Heart right ventricle (tissue), 16 donors: ENCODE measurements around the gene MTFMT. TPM values are rescaled to one million over a fixed set of nuclear protein-coding genes. Genes with fewer than 3 reads are reported as not detected.
A peak's percentile ranks its signal among the peaks of the same experiment; 100 is the strongest.

Experiments used
- ATAC-seq, 8 donors: fragments of 200-7000 bp; cut with Tn5 transposase; one replicate each; pipeline ENCODE4 v1.9.1; 2020; ENCODE audit warnings: mild to moderate bottlenecking in 8 of 8, moderate library complexity in 8 of 8, moderate number of reproducible peaks in 1 of 8
- DNase-seq, 2 donors: peaks; one replicate each; pipeline ENCODE4 v3.0.0-alpha.2; 2020
- H3K27ac ChIP-seq, 10 donors: fragments of 200-600 bp; sonication (generic) in 2 of 10; one replicate each; pipeline versions ENCODE4 v1.5.0 to v1.8.0; 2020 to 2022; ENCODE audit warnings: mild to moderate bottlenecking in 3 of 10
- H3K27me3 ChIP-seq, 7 donors: fragments of 200-600 bp; one replicate each; pipeline ENCODE4 v1.8.0; 2021 to 2022; ENCODE audit warnings: mild to moderate bottlenecking in 2 of 7
- H3K36me3 ChIP-seq, 9 donors: fragments of 200-600 bp; sonication (generic) in 1 of 9; one replicate each; pipeline versions ENCODE4 v1.5.0 to v1.8.0; 2020 to 2022; ENCODE audit warnings: mild to moderate bottlenecking in 2 of 9
- H3K4me1 ChIP-seq, 9 donors: fragments of 200-600 bp; sonication (generic) in 1 of 9; one replicate each; pipeline versions ENCODE4 v1.5.0 to v1.8.0; 2020 to 2022; ENCODE audit warnings: mild to moderate bottlenecking in 4 of 9
- H3K4me3 ChIP-seq, 10 donors: fragments of 200-600 bp; sonication (generic) in 2 of 10; one replicate each; pipeline versions ENCODE4 v1.5.0 to v1.8.0; 2020 to 2022; ENCODE audit warnings: mild to moderate bottlenecking in 7 of 10, moderate library complexity in 2 of 10
- H3K9me3 ChIP-seq, 11 donors: fragments of 200-600 bp in 10 of 11; sonication (generic) in 2 of 11; one replicate each; pipeline versions ENCODE4 v1.5.0 to v1.8.0; 2013 to 2022; ENCODE audit warnings: mild to moderate bottlenecking in 2 of 11, control low read depth in 1 of 11, moderate library complexity in 1 of 11
- CTCF ChIP-seq, 9 donors: fragments of 200-600 bp; sonication (generic) in 2 of 9; IDR thresholded peaks; one replicate each; pipeline versions ENCODE4 v1.5.0 to v1.8.0; 2021 to 2022; ENCODE audit warnings: antibody characterized with exemption in 9 of 9, mild to moderate bottlenecking in 5 of 9, moderate library complexity in 1 of 9
- WGBS, 2 donors: extraction: QIAGEN DNeasy Blood & Tissue Kit; methylation state at CpG; one replicate each; pipeline ENCODE4 v1.1.7; 2013; ENCODE audit warnings: inconsistent platforms in 1 of 2; 5-methylcytosine and 5-hydroxymethylcytosine counted together
- intact Hi-C, 10 donors: fragments of 100-400 bp; cut with DNase I; formaldehyde crosslinking; loops; one replicate each; pipeline versions ENCODE4 v1.11.1 to v1.14.2; 2022
- polyA plus RNA-seq, 2 donors: library from polyadenylated mRNA; stranded (reverse); fragments of 200-250 nt; gene quantifications; one replicate each; pipeline ENCODE4 v1.2.3, GENCODE V29; 2013
- total RNA-seq, 10 donors: library from RNA; stranded (reverse); fragmentation: NEBNext Ultra II Directional in 3 of 10; extraction: Animal tissue kit (Norgen Biotek cat#: 25700) in 3 of 10; gene quantifications; one replicate each; pipeline versions ENCODE4 v1.2.1 to v1.2.4, GENCODE V29; 2021 to 2023
- donor health status: Arrhythmogenic right ventricular cardiomyopathy.
- donor health status: ischemic (EF 13 %, LVEDD 7.1; RV severe dilation, severe dysfunction).
- donor health status: healthy with polysubstance abuse.
- donor health status: DM: no; HTN: yes; CAD: no.
- donor health status: DM: no; HTN: no; CAD: no.
- donor health status: ischemic (EF 25% LVEDD 6.9; RV normal size, moderate dysfunction).
- donor health status: ischemic (EF 25% LVEDD 5.7; RV mildly dilated, moderate dysfunction).
- donor health status: healthy.
- donor health status: DM: yes; HTN: yes; CAD: no.
- donor health status: Ischemic cardiomyopathy.
- donor health status: ischemic (EF 35%, LVEDD 5.7; RV mildly dilated, moderate dysfunction).
- donor health status: nonischemic (EF 11% LVEDD 7.7; RV severe dilation, severe dysfunction).
- donor health status: DM: yes; HTN: yes; CAD: no.
- donor health status: PGD.
- donor health status: ischemic (EF 29% LVEDD 5.4; RV normal size, mild dysfunction).
- donor health status: nonischemic (EF 23%, LVEDD 6.1; RV moderate dilation, normal function).

The MTFMT gene
- total and polyA plus RNA-seq, 12 donors: 5.5 to 21.9 (median 18.2) TPM

GRCh38 chr15:65067645-65068402 lies 38.4 kb upstream of the MTFMT start, which contains the start of gene RASL12:
Gene RASL12, minus strand, starts transcription at chr15:65067991. Its CDS starts 156 bp downstream, at chr15:65067835.
- Histone ChIP-seq H3K9me3 (no peaks in the 10 kb centered on the region), H3K36me3 (peaks cover 0 to 4% (median 0%) of the 10 kb centered on the region in 9 donors), H3K4me1 (peaks cover 29 to 80% (median 56%) of the 10 kb centered on the region in 9 donors), H3K4me3 (peak within 1 kb of the TSS; percentile 38 to 66 (median 59)), H3K27me3 (peaks cover 0 to 42% (median 6%) of the 10 kb centered on the region in 7 donors), H3K27ac (peak within 1 kb of the TSS; percentile 62 to 92 (median 89))
- ATAC-seq: peak in 3 of 8 donors; percentile 21 to 34 (median 28)
- no peak for TF ChIP-seq CTCF (IDR thresholded peaks at IDR 0.05)
- peak in 1 of 2 donors; percentile 58 for DNase-seq
- WGBS, 2 donors: 4 to 7% methylated on average over 54 to 66 of the region's 66 CpGs
- intact Hi-C loops: no loop called here

- Histone ChIP-seq H3K9me3 (no peaks in the 10 kb centered on the region), H3K4me1 (peaks cover 27 to 80% (median 52%) of the 10 kb centered on the region in 9 donors), H3K36me3 (peaks cover 0 to 4% (median 0%) of the 10 kb centered on the region in 9 donors), H3K4me3 (peak overlapping the region; percentile 38 to 66 (median 59)), H3K27ac (peak overlapping the region; percentile 62 to 92 (median 89)), H3K27me3 (peaks cover 0 to 42% (median 6%) of the 10 kb centered on the region in 7 donors)
- no peak for TF ChIP-seq CTCF (IDR thresholded peaks at IDR 0.05)
- intact Hi-C loops: no loop called here
- ATAC-seq (no peak), DNase-seq (no peak)
- WGBS, 2 donors: 18 to 25% methylated on average over 8 of the region's 8 CpGs
These were observed 37.8 kb upstream of the MTFMT start for GRCh38 chr15:65067317-65067644.

- peak in 5 of 8 donors; percentile 17 to 30 (median 22) for ATAC-seq
- Histone ChIP-seq H3K4me3 (peak overlapping the region; percentile 38 to 66 (median 59)), H3K4me1 (peaks cover 23 to 77% (median 49%) of the 10 kb centered on the region in 9 donors), H3K9me3 (no peaks in the 10 kb centered on the region), H3K27me3 (peaks cover 0 to 42% (median 6%) of the 10 kb centered on the region in 7 donors), H3K27ac (peak overlapping the region; percentile 62 to 92 (median 89)), H3K36me3 (peaks cover 0 to 4% (median 0%) of the 10 kb centered on the region in 9 donors)
- 40 to 44% methylated on average over 9 of the region's 9 CpGs for whole genome bisulfite sequencing, 2 donors
- no peak for TF ChIP-seq CTCF (IDR thresholded peaks at IDR 0.05)
- intact Hi-C loops: no loop called here
- DNase-seq: peak in 1 of 2 donors; percentile 67
These were observed 37.3 kb upstream of the MTFMT start for GRCh38 chr15:65066635-65067316.

- intact Hi-C loops: no loop called here
- H3K4me1 ChIP-seq: peaks cover 21 to 76% (median 44%) of the 10 kb centered on the region in 9 donors
- H3K36me3 ChIP-seq: peaks cover 0 to 4% (median 0%) of the 10 kb centered on the region in 9 donors
- no peaks in the 10 kb centered on the region for H3K9me3 ChIP-seq
- H3K27ac ChIP-seq: peak overlapping the region in 9 of 10 donors; percentile 72 to 92 (median 89)
- DNase-seq: no peak
- H3K4me3 ChIP-seq: peak overlapping the region; percentile 21 to 66 (median 59)
- TF ChIP-seq CTCF (IDR thresholded peaks at IDR 0.05): no peak
- H3K27me3 ChIP-seq: peaks cover 0 to 42% (median 6%) of the 10 kb centered on the region in 7 donors
- 62 to 75% methylated on average over 3 of the region's 3 CpGs for WGBS, 2 donors
- ATAC-seq: no peak
These were observed 36.7 kb upstream of the MTFMT start for GRCh38 chr15:65066001-65066634.
